HG02678 (cell line): ENCODE data around the gene GAL3ST1.
"Not testable (repeated sequence)": the region's sequence is repeated elsewhere in the genome, so short reads cannot be mapped to it uniquely, and the experiment has no call there.

Source experiments
- ATAC-seq: cut with Tn5 transposase; IDR thresholded peaks from one replicate; pipeline ENCODE4 v1.9.1; 2021; ENCODE audit warnings: mild to moderate bottlenecking, moderate library complexity; ENCODE audit not compliant: unreplicated experiment

The GAL3ST1 gene

DNA sequence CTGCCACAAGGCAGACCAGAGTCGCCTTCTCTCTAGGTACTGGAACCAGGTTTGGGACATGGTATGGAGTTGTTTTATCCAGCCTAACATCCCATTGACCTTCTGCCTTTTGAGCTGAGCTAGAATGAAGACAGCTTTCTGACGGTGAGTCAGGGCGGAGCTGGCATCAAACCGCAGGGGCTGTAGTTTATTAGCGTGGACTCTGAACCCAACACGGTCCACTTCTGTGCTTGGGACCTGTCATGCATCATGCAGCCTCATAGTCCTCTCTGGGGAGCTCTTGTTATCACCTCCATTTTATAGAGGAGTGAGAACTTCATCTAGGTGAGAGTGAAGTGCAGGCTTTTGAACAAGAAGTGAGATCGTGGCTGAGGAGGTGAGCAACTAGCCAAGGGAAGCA, 8.3 kb downstream of the GAL3ST1 start:
- no peak for ATAC-seq

DNA sequence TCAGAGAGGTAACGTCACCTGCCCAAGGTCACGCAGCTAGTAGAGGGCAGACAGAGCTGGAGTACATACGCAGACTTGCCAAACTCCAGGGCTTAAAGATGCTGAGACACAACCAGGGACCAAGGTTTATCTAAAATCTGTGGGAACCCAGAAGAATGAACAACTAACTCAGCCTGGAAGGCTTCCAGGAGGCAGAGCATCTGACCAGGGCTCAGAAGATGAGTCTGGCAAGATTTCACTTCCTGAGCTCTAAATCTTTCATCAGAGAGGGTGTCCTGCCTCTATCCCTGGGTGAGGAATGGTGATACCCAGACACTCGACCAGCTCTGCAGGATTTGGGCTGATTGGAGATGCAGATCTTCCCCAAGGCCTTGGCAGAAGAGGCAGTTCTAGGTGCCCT, 9.1 kb downstream of the GAL3ST1 start:
- no peak for ATAC-seq

DNA sequence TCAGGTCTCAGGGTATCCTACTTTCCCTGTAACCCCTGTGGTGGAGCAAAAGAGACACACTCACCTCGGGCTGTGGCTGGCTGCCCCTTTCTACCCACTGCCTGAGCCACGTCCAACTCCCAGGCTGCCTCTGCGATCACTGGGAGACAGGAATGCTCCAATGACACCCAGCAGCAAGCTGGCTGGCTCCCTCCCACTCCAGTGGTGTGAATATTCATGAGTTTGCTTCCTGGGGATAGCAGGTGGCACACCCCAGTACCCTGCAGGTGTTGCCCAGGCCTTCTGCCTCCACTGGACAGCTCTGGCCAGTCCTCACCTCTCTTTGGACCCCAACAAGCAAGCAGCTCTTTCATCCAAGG, 9.7 kb downstream of the GAL3ST1 start:
- no peak for ATAC-seq

DNA sequence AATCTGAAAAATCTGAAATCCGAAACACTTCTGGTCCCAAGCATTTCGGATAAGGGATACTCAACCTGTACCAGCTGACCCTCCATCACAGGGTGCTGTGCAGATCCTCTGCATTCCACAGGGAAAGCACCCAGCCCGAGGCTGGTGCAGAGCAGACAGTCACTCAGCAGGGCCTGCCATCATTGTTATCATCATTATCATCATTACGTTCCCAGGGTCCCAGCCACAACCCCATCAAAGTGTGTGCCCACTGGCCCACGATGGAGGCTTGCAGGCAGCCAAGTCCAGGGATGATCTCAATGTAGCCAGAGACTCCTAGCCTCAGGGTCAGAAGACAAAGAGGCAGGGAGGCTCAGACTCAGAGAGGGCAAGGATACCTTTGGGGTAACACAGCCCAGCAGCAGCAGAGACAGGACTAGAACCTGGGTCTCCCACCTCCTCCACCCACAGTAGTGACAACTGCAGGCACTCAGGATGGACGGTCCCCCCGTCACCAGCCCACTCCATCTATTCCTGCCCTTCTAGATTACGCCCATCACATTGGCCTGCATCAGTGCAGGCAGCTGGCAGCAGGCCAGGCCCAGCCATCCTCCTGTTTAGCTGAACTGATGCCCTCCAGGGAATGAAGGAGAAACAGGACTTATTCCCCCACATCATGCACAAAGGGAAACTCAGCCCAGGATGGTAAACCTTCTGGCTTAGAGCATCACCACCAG, 10.3 kb downstream of the GAL3ST1 start:
- no peak for ATAC-seq

DNA sequence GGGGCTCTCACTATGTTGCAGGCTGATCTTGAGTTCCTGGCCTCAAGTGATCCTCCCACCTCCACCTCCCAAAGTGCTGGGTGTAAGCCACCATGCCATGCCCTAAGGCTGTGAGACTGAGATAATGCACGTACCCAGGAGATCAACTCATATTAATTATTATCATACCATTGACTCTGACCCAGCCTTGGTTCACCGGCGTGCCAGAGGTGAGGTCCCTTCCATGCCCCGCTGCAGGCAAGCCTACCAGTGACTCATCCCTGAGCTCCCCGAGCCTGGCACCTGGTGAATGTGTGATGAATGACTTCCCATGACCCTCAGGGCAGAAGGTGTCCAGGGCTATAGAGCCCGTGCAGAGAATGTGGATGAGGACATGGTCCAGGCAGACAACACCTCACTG, 12.1 kb downstream of the GAL3ST1 start:
- ATAC-seq, result no peak

DNA sequence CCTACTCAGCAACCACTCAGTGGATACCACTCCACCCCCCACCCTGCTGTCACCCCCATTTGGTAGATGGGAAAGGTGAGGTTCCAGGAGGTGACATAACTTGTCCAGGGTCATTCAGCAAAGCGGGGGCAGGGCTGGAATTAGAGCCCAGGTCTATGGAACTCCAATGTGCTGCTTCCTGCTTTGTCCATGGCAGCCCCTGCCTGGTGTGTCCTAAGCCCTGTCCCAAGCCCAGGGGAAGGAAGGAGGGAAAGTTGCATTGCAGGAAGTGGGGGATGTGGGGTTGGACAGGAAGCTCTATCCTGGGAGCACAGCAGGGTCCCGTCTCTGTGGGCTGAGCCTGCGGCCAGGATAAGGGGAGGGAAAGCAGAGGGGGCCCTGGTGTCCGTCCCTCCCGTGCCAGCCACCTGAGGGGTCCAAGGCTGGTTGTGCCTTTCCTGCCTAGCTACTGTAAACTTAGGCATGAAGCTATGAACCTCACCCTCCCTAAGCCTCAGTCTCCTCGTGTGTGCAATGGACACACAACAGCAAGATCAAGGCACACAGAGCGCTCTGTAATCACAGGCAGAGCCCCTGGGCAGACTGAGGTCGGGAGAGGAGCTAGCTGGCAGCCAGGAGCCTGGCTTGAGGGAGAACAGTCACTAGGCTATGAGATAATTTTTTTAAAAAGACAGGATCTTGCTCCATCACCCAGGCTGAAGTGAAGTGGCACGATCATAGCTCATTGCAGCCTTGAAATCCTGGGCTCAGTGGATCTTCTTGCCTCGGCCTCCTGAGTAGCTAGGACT, 12.9 kb downstream of the GAL3ST1 start:
- no peak for ATAC-seq

DNA sequence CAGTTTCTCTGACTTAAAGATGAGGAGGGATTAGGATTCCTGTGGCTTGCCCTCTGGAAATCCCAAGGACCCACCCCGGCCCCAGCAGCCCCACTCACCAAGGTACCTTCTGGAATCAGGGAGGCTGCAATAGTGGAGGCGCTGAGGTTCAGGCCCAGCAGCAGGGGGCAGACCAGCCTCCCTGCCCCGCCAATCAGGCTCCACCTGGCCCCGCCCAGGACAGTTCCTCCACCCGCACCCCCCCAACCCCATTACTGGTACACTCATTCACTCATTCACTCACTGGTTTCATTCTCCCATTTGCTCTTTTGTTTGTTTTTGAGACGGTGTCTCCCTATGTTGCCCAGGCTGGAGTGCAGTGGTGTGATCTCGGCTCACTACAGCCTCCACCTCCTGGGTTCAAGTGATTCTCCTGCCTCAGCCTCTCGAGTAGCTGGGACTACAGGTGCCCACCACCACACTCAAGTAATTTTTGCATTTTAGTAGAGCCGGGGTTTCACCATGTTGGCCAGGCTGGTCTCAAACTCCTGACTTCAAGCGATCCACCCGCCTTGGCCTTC, 13.7 kb downstream of the GAL3ST1 start:
- not testable (repeated sequence) for ATAC-seq

DNA sequence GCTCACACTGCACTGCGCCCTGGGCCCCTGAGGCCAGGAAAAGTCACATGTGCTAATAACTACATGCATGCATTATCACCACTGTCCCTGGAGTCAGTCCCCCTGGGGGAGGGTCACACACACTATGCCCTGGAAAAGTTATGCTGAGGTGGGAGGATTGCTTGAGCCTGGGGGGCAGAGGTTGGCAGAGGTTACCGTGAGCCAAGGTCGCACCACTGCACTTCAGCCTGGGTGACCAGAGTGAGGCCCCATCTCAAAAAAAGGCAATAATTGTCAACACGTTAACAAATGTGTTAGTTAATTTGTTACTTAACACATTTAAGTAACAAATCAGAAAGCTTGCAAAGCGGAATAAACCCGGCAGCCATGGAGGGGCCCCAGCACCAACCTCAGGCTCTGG, 14.6 kb downstream of the GAL3ST1 start:
- ATAC-seq, result no peak

DNA sequence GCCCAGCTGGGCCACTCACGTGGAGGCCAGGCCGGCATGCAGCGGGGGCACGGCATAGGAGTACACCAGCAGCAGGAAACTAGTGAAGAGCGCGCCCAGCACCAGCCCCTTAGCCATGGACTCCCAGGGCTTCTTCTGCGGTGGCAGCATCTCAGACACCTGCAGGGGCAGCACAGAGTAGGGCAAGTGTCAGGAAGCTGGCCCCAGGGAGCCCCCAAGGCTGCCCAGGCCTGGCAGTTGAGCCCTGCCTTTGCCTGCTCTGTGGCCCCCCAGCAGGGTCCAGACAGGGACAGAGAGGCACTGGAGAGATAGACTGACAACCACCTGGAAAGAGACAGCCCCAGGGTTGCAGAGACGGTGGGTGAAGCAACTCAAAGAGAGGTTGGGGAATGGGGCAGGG, 17.2 kb downstream of the GAL3ST1 start:
- no peak for ATAC-seq

DNA sequence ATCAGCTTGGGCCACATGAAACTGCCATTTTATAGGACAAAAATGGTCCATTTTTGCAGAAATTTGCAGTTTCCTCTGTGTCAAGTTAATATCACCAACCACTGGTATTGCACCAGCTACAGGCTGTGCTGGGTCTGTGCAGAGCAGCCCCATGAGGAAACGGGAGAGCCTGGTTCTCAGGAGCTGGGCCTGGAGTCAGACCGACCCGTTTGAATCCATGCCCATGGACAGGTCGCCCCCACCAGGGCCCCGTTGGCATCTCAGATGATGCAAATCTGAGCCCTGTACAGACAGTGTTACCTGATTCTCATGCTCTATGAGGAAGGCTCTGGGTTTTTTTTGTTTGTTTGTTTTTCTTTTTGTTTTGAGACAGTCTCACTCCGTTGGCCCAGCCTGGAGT, 18.1 kb downstream of the GAL3ST1 start:
- ATAC-seq, result no peak

DNA sequence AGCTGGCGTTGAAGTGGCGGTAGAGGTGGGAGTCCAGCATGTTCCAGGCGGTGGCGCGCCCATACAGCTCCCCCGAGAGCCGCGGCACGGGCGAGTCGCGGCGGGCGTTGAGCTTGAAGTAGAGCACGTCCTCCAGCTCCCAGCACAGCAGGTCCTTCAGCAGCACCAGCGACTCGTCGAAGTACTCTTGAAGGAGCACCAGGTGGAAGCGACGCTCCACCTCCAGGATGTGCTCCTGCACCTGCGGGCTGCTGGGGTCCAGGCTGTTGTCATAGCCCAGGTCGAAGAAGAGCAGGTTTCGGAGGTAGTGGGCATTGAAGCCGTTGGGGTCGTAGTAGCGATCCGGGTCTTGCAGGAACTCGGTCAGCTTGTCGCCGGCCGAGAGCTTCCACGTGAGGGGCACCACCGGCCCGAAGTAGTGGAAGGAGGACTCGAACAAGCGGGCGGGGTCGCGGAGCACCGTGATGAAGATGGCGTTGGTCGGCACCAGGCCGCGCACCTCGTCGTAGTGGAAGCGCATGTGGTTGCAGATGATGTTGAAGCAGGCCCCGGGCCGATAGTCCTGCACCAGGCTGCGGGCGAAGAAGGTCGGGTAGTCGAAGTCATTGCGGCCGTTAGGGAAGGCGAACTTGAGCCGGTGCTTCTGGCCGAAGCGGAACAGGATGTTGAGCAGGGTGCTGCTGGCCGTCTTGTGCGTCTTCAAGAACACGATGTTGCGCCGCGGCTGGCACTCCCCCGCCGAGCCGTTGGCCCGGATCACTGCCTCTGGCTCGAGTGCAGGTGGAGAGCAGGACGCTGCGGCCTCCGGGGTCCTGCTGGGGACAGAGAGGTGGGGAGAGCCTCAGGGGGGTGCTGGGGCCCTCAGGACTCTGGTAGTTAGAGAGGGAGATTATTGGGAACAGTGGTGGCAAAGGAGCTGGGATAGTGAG, 18.9 kb downstream of the GAL3ST1 start:
- ATAC-seq, result no peak

DNA sequence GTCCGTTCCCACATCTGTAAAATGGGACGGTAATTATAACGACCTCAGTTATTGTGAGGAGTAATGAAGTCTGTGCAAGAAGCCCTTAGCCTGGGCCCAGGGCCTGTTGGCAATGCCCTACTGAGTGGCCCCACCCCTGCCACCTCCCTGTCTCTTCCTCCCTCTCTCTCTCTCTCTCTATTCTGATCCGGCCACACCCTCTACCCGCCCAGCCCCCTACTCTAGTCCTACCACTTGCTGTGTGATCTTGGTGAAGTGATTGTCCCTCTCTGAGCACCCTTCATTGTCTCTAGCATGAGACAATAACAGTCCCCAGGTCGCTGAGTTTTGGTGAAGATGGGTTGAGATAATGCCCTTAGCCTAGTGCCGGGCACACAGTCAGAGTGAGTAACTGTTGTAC, 20.5 kb downstream of the GAL3ST1 start:
- no peak for ATAC-seq

DNA sequence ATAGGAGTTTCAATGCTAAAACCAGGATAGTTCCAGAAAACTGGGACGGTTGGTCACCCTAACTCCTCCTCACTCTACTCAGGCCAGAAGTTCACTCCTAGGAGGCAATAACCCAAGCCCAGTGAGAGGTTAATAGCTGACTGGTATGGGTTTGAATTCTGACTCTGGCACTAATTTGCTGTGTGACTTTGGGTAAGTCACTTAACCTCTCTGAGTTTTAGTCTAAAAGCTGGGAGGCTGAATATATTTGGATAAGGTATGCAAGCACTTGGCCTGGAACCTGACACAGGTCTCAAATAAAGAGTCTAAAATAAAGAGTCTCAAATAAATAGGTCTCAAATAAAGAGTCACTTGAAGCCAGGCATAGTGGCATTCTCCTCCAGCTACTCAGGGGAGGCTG, 21.7 kb downstream of the GAL3ST1 start:
- no peak for ATAC-seq

DNA sequence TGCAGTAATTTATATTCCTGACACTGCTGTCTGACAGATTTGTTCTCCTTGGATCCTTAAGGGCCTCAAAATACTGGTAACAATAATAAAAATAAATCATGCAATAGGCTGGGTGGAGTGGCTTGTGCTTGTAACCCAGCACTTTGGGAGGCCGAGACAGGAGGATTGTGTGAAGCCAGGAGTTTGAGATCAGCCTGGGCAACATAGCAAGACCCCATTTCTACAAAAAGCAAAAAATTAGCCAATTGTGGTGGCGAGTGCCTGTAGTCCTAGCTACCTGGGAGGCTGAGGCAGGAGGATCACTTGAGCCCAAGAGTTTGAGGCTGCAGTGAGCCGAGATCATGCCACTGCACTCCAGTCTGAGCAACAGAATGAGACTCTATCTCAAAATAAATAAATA, 22.7 kb downstream of the GAL3ST1 start:
- not testable (repeated sequence) for ATAC-seq

DNA sequence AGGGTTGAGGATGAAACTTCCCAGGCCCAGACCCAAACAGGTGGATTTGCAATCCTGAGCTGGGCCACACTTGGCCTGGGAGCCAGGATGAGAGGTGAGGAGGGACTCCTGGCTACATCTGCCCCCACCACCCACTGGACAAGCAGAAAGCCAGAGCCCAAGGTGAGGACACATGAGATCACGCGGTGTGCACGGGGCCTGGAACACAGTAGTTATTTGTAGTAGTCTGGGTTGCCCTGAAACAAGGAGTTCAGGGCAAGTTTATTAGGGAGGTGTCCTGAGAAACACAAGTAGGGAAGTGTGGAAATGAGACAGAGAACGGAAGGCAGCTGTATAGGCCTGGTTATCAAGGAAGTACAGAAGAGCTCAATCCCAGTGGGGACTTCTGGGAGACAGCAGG, 27.3 kb downstream of the GAL3ST1 start:
- ATAC-seq, result no peak

DNA sequence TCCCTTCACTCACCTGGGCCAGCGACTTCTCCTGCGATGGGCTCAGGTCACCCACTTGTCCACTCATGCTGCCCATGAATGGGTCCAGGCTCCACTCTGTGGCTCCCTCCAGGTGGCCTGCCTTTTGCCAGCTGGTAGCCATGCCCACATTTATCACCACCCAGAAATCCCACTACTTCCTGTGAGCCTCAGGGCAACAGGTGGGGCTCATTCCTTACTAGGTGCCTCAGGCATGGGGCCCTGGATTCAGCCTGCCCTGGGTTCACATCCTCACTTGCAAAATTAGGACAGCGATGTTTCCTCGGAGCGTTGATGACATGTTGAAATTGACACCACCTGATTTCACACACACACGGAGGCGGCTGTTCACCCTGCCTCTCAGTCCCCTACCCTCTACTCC, 27.8 kb downstream of the GAL3ST1 start, which contains the start of gene SEC14L6:
SEC14L6 (minus strand) TSS at position 126 of the 400 bp plus-strand sequence; CDS start at position 67, 59 bp downstream.
- no peak for ATAC-seq

DNA sequence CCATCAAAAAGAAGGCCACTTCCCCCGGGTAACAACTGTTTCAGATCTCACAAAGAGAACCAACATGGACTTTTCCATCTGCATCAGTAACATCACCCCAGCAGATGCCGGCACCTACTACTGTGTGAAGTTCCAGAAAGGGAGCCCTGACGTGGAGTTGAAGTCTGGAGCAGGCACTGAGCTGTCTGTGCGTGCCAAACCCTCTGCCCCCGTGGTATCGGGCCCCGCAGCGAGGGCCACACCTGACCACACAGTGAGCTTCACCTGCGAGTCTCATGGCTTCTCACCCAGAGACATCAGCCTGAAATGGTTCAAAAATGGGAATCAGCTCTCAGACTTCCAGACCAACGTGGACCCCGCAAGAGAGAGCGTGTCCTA, 31.7 kb downstream of the GAL3ST1 start:
- ATAC-seq, result no peak

DNA sequence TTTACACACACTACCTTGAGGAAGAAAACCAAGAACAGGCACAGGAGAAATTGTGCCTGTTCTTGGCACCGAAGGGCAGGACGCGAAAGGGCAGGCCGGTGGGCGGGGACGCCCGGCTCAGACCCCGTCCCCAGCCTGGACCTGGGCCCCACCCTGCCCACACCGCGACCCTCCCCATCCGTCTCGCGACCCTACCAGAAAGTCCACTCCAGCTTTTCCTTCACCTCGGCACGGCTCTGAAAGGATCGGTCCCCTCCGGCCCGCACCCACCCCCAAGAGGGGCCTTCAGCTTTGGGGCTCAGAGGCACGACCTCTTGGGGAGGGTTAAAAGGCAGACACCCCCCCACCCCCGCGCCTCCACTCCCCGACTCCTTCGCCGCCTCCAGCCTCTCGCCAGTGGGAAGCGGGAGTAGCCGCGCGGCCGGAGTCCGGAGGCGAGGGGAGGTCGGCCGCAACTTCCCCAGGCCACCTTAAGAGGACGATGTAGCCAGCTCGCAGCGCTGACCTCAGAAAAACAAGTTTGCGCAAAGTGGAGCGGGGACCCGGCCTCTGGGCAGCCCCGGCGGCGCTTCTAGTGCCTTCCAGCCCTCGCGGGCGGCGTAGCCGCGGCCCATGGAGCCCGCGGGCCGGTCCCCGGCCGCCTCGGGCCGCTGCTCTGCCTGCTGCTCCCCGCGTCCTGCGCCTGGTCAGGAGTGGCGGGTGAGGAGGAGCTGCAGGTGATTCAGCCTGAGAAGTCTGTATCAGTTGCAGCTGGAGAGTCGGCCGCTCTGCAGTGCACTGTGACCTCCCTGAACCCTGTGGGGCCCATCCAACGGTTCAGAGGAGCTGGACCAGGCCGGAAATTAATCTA, 32.3 kb downstream of the GAL3ST1 start:
- no peak for ATAC-seq

DNA sequence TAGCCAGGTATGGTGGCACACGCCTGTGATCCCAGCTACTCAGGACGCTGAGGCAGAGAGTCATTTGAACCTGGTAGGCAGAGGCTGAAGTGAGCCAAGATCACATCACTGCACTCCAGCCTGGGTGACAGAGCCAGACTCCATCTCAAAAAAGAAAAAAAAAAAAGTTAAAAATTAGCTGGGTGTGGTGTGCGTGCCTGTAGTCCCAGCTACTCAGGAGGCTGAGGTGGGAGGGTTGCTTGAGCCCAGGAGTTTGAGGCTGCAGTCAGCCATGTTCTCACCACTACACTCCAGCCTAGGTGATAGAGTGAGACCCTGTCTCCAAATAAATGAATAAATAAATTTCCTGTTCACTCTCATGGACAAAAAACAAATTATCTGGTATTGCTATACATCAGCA, 33.0 kb downstream of the GAL3ST1 start:
- not testable (repeated sequence) for ATAC-seq

DNA sequence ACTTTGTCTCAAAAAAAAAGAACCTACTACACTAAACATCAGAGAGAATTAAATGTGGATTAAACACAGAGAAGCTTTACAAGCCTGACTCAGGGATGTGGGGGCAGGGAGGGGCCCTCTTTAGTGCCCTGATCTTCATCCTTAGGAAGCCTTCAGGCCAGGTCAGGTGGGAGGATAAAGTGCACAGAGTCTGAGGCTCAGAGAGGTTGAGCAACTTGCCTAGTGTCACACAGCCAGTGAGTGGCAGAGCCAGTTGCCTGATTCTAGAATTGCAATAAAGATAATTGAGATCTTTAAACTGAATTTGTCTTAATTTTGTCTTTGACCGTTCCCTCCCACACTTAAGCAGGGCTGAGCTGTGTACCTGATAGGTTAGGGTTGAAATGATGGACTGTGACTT, 35.1 kb downstream of the GAL3ST1 start:
- no peak for ATAC-seq
